ENCODE measurements around the gene ERLIN1.

The ERLIN1 gene

GRCh38 chr10:100148353-100149211 is 37.2 kb downstream of the ERLIN1 start:
- Histone ChIP-seq H3K4me3 (ENCODE audit: low read depth in 1 of 2, low read length in 2 of 2) (no peak overlapping the region), H3K27ac (ENCODE audit: low read length) (no peak overlapping the region), H3K9me3 (ENCODE audit: control insufficient read depth in 1 of 2, low read length in 2 of 2) (no peaks in the 10 kb centered on the region)

GRCh38 chr10:100146875-100147650 is 38.8 kb downstream of the ERLIN1 start:
- Histone ChIP-seq H3K4me3 (ENCODE audit: low read depth in 1 of 2, low read length in 2 of 2) (no peak overlapping the region), H3K27me3 (ENCODE audit: low read depth, low read length) (no peaks in the 10 kb centered on the region), H3K27ac (ENCODE audit: low read length) (no peak overlapping the region), H3K9me3 (ENCODE audit: control insufficient read depth in 1 of 2, low read length in 2 of 2) (no peaks in the 10 kb centered on the region), H3K4me1 (ENCODE audit: control insufficient read depth in 1 of 2, insufficient read depth in 2 of 2, low read length in 2 of 2) (no peaks in the 10 kb centered on the region), H3K36me3 (ENCODE audit: control insufficient read depth in 1 of 2, insufficient read depth in 2 of 2, low read length in 2 of 2) (peaks cover 15 to 16% of the 10 kb centered on the region in 2 donors)

More at GRCh38 chr10:100148353-100149211, 37.2 kb downstream of the ERLIN1 start:
- no peaks in the 10 kb centered on the region for H3K4me1 ChIP-seq (ENCODE audit: control insufficient read depth in 1 of 2, insufficient read depth in 2 of 2, low read length in 2 of 2)
- H3K27me3 ChIP-seq (ENCODE audit: low read depth, low read length): no peaks in the 10 kb centered on the region
- H3K36me3 ChIP-seq (ENCODE audit: control insufficient read depth in 1 of 2, insufficient read depth in 2 of 2, low read length in 2 of 2): peaks cover 28 to 31% of the 10 kb centered on the region in 2 donors

GRCh38 chr10:100146398-100146797 is 39.4 kb downstream of the ERLIN1 start:
- Histone ChIP-seq H3K36me3 (ENCODE audit: control insufficient read depth in 1 of 2, insufficient read depth in 2 of 2, low read length in 2 of 2) (peaks cover 8 to 10% of the 10 kb centered on the region in 2 donors), H3K4me1 (ENCODE audit: control insufficient read depth in 1 of 2, insufficient read depth in 2 of 2, low read length in 2 of 2) (no peaks in the 10 kb centered on the region), H3K9me3 (ENCODE audit: control insufficient read depth in 1 of 2, low read length in 2 of 2) (no peaks in the 10 kb centered on the region), H3K27ac (ENCODE audit: low read length) (no peak overlapping the region), H3K27me3 (ENCODE audit: low read depth, low read length) (no peaks in the 10 kb centered on the region), H3K4me3 (ENCODE audit: low read depth in 1 of 2, low read length in 2 of 2) (no peak overlapping the region)

DNA sequence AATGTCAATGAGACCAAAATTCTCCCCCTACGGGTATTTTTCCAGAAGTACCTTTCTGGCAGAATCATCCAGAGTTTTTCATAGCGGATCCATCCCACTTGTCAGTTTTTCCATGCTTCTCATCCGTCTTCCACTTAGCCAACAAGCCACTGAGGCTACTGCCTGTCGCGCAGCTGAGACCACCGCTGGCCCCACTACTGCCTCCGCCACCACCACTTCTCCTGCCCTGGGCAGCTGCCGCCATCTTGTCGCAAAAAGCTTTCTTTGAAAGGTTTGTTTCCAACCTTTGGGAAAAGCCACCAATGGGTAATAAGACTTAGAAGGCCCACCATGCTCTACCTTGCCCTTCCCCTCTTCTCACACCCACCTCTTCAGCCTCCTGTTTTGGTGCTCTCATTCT is 42.1 kb downstream of the ERLIN1 start:
- Histone ChIP-seq H3K27ac (ENCODE audit: low read length) (no peak overlapping the region), H3K4me1 (ENCODE audit: control insufficient read depth in 1 of 2, insufficient read depth in 2 of 2, low read length in 2 of 2) (no peaks in the 10 kb centered on the region), H3K4me3 (ENCODE audit: low read depth in 1 of 2, low read length in 2 of 2) (no peak overlapping the region), H3K9me3 (ENCODE audit: control insufficient read depth in 1 of 2, low read length in 2 of 2) (no peaks in the 10 kb centered on the region), H3K36me3 (ENCODE audit: control insufficient read depth in 1 of 2, insufficient read depth in 2 of 2, low read length in 2 of 2) (no peaks in the 10 kb centered on the region), H3K27me3 (ENCODE audit: low read depth, low read length) (no peaks in the 10 kb centered on the region)

GRCh38 chr10:100141446-100142087 is 44.3 kb downstream of the ERLIN1 start:
- Histone ChIP-seq H3K27me3 (ENCODE audit: low read depth, low read length) (no peaks in the 10 kb centered on the region), H3K27ac (ENCODE audit: low read length) (no peak overlapping the region), H3K4me3 (ENCODE audit: low read depth in 1 of 2, low read length in 2 of 2) (no peak overlapping the region), H3K4me1 (ENCODE audit: control insufficient read depth in 1 of 2, insufficient read depth in 2 of 2, low read length in 2 of 2) (no peaks in the 10 kb centered on the region), H3K9me3 (ENCODE audit: control insufficient read depth in 1 of 2, low read length in 2 of 2) (no peaks in the 10 kb centered on the region), H3K36me3 (ENCODE audit: control insufficient read depth in 1 of 2, insufficient read depth in 2 of 2, low read length in 2 of 2) (no peaks in the 10 kb centered on the region)

GRCh38 chr10:100140070-100140469 is 45.8 kb downstream of the ERLIN1 start:
- H3K4me1 ChIP-seq (ENCODE audit: control insufficient read depth in 1 of 2, insufficient read depth in 2 of 2, low read length in 2 of 2): no peaks in the 10 kb centered on the region

GRCh38 chr10:100138921-100139496 is 46.8 kb downstream of the ERLIN1 start:
- Histone ChIP-seq H3K4me3 (ENCODE audit: low read depth in 1 of 2, low read length in 2 of 2) (no peak overlapping the region), H3K36me3 (ENCODE audit: control insufficient read depth in 1 of 2, insufficient read depth in 2 of 2, low read length in 2 of 2) (no peaks in the 10 kb centered on the region), H3K27ac (ENCODE audit: low read length) (no peak overlapping the region), H3K27me3 (ENCODE audit: low read depth, low read length) (no peaks in the 10 kb centered on the region), H3K9me3 (ENCODE audit: control insufficient read depth in 1 of 2, low read length in 2 of 2) (peaks cover 0 to 4% of the 10 kb centered on the region in 2 donors), H3K4me1 (ENCODE audit: control insufficient read depth in 1 of 2, insufficient read depth in 2 of 2, low read length in 2 of 2) (no peaks in the 10 kb centered on the region)

More at GRCh38 chr10:100140070-100140469, 45.8 kb downstream of the ERLIN1 start:
- no peaks in the 10 kb centered on the region for H3K27me3 ChIP-seq (ENCODE audit: low read depth, low read length)
- no peaks in the 10 kb centered on the region for H3K9me3 ChIP-seq (ENCODE audit: control insufficient read depth in 1 of 2, low read length in 2 of 2)
- H3K36me3 ChIP-seq (ENCODE audit: control insufficient read depth in 1 of 2, insufficient read depth in 2 of 2, low read length in 2 of 2): no peaks in the 10 kb centered on the region
- H3K4me3 ChIP-seq (ENCODE audit: low read depth in 1 of 2, low read length in 2 of 2): no peak overlapping the region
- H3K27ac ChIP-seq (ENCODE audit: low read length): no peak overlapping the region

DNA sequence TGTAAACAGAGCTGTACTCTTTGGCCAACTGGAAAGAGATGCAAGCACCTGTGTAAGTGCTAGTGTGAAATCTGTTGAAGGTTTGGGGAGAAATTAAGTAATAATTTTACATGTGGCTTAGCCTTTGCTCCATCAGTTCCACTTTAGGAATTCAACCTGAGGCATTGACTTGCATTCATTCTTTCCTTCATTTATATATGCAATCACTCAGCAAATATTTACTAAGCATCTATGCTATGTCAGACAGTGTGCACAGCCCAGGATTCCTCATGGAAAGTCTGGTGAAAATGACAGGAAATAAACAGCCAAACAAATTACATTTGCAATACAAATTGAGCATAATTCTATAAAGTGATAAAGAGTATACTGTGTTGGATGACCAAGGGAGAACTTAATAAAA is 50.3 kb downstream of the ERLIN1 start:
- Histone ChIP-seq H3K4me3 (ENCODE audit: low read depth in 1 of 2, low read length in 2 of 2) (no peak overlapping the region), H3K9me3 (ENCODE audit: control insufficient read depth in 1 of 2, low read length in 2 of 2) (peaks cover 0 to 4% of the 10 kb centered on the region in 2 donors), H3K4me1 (ENCODE audit: control insufficient read depth in 1 of 2, insufficient read depth in 2 of 2, low read length in 2 of 2) (no peaks in the 10 kb centered on the region), H3K27me3 (ENCODE audit: low read depth, low read length) (no peaks in the 10 kb centered on the region), H3K36me3 (ENCODE audit: control insufficient read depth in 1 of 2, insufficient read depth in 2 of 2, low read length in 2 of 2) (no peaks in the 10 kb centered on the region), H3K27ac (ENCODE audit: low read length) (no peak overlapping the region)

- Histone ChIP-seq H3K27ac (ENCODE audit: low read length) (no peak overlapping the region), H3K4me3 (ENCODE audit: low read depth in 1 of 2, low read length in 2 of 2) (no peak overlapping the region), H3K27me3 (ENCODE audit: low read depth, low read length) (no peaks in the 10 kb centered on the region), H3K4me1 (ENCODE audit: control insufficient read depth in 1 of 2, insufficient read depth in 2 of 2, low read length in 2 of 2) (no peaks in the 10 kb centered on the region), H3K9me3 (ENCODE audit: control insufficient read depth in 1 of 2, low read length in 2 of 2) (peaks cover 0 to 4% of the 10 kb centered on the region in 2 donors), H3K36me3 (ENCODE audit: control insufficient read depth in 1 of 2, insufficient read depth in 2 of 2, low read length in 2 of 2) (no peaks in the 10 kb centered on the region)
Measured at GRCh38 chr10:100133801-100134200, 52.0 kb downstream of the ERLIN1 start.

- H3K4me3 ChIP-seq (ENCODE audit: low read depth in 1 of 2, low read length in 2 of 2): no peak overlapping the region
- H3K4me1 ChIP-seq (ENCODE audit: control insufficient read depth in 1 of 2, insufficient read depth in 2 of 2, low read length in 2 of 2): no peaks in the 10 kb centered on the region
- H3K27me3 ChIP-seq (ENCODE audit: low read depth, low read length): no peaks in the 10 kb centered on the region
- H3K9me3 ChIP-seq (ENCODE audit: control insufficient read depth in 1 of 2, low read length in 2 of 2): peaks cover 0 to 4% of the 10 kb centered on the region in 2 donors
- no peaks in the 10 kb centered on the region for H3K36me3 ChIP-seq (ENCODE audit: control insufficient read depth in 1 of 2, insufficient read depth in 2 of 2, low read length in 2 of 2)
- no peak overlapping the region for H3K27ac ChIP-seq (ENCODE audit: low read length)
Measured at GRCh38 chr10:100132427-100132826, 53.4 kb downstream of the ERLIN1 start.

GRCh38 chr10:100131571-100131970 is 54.3 kb downstream of the ERLIN1 start:
- no peak overlapping the region for H3K27ac ChIP-seq (ENCODE audit: low read length)
- peaks cover 0 to 4% of the 10 kb centered on the region in 2 donors for H3K9me3 ChIP-seq (ENCODE audit: control insufficient read depth in 1 of 2, low read length in 2 of 2)

More at GRCh38 chr10:100131571-100131970, 54.3 kb downstream of the ERLIN1 start:
- H3K4me1 ChIP-seq (ENCODE audit: control insufficient read depth in 1 of 2, insufficient read depth in 2 of 2, low read length in 2 of 2): no peaks in the 10 kb centered on the region
- no peaks in the 10 kb centered on the region for H3K27me3 ChIP-seq (ENCODE audit: low read depth, low read length)
- H3K4me3 ChIP-seq (ENCODE audit: low read depth in 1 of 2, low read length in 2 of 2): no peak overlapping the region
- no peaks in the 10 kb centered on the region for H3K36me3 ChIP-seq (ENCODE audit: control insufficient read depth in 1 of 2, insufficient read depth in 2 of 2, low read length in 2 of 2)

Data from muscle layer of duodenum (tissue), 2 donors.